ENCODE data around the gene OR1F1.

DNA sequence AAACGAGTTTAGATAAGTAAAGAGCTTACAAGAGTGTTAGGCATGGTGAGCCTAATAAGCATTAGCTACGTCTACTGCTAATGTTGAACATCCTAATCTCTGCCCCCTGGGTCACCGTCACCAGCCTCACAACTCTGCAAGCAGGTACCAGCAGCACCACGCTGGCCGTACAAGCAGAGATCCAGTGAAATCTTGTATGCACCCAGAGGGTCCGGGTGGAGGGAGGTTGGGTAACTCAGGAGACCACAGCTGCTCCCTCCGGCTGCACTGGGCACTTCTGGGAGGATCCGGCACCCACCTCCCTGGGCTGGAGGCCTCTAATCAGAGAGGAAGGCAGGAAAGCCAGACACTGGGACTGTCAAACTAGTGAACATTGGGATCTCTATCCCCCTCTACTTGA lies 8.4 kb upstream of the OR1F1 start:
- TF ChIP-seq, protein P1, sequence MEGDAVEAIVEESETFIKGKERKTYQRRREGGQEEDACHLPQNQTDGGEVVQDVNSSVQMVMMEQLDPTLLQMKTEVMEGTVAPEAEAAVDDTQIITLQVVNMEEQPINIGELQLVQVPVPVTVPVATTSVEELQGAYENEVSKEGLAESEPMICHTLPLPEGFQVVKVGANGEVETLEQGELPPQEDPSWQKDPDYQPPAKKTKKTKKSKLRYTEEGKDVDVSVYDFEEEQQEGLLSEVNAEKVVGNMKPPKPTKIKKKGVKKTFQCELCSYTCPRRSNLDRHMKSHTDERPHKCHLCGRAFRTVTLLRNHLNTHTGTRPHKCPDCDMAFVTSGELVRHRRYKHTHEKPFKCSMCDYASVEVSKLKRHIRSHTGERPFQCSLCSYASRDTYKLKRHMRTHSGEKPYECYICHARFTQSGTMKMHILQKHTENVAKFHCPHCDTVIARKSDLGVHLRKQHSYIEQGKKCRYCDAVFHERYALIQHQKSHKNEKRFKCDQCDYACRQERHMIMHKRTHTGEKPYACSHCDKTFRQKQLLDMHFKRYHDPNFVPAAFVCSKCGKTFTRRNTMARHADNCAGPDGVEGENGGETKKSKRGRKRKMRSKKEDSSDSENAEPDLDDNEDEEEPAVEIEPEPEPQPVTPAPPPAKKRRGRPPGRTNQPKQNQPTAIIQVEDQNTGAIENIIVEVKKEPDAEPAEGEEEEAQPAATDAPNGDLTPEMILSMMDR (conservative IDR thresholded peaks at IDR 0.05; ENCODE audit: low read depth in 2 of 2) = no peak
- TF ChIP-seq EZH2 (IDR thresholded peaks at IDR 0.05; ENCODE audit: low read depth, unreplicated experiment) = no peak
